SK-N-SH (cell line): Measurements from ENCODE around the gene MTA2.

ENCODE experiments used
- CHD2 ChIP-seq: fragments of 150-350 bp; IDR thresholded peaks from 2 replicates; pipeline ENCODE4 v1.6.1; 2018; ENCODE audit warnings: low read length; ENCODE audit not compliant: partially characterized antibody
- EZH2phosphoT487 ChIP-seq: fragments of 200-600 bp; sonication (generic); IDR thresholded peaks from 2 replicates; pipeline ENCODE4 v1.6.1; 2017; ENCODE audit warnings: low read depth, mixed run types, mild to moderate bottlenecking, antibody characterized with exemption, moderate library complexity, borderline replicate concordance
- GATA2 ChIP-seq: sonication (generic); formaldehyde crosslinking; IDR thresholded peaks from 2 replicates; pipeline ENCODE4 v1.5.0; 2020; ENCODE audit warnings: mild to moderate bottlenecking, missing genetic modification reagents
- NRF1 ChIP-seq: IDR thresholded peaks from 2 replicates; pipeline ENCODE4 v1.6.1; 2012; ENCODE audit warnings: low read depth, mild to moderate bottlenecking, low read length
- POLR2AphosphoS5 ChIP-seq: IDR thresholded peaks from 2 replicates; pipeline ENCODE4 v1.6.1; 2012; ENCODE audit warnings: low read depth, low read length
- TAF1 ChIP-seq: IDR thresholded peaks from 2 replicates; pipeline ENCODE4 v1.6.1; 2012; ENCODE audit warnings: low read depth, mild to moderate bottlenecking, low read length, moderate library complexity, borderline replicate concordance
- YY1 ChIP-seq: IDR thresholded peaks from 2 replicates; pipeline ENCODE4 v1.4.0; 2012; ENCODE audit warnings: low read depth, mild to moderate bottlenecking
- TF ChIP-seq, protein P1 (sequence below): fragments of 200-600 bp; sonication (generic); IDR thresholded peaks from 2 replicates; pipeline ENCODE4 v1.6.1; 2017; ENCODE audit warnings: antibody characterized with exemption, mild to moderate bottlenecking, moderate library complexity
- TF ChIP-seq, protein P2 (sequence below): IDR thresholded peaks from 2 replicates; pipeline ENCODE4 v1.6.1; 2012; ENCODE audit warnings: mild to moderate bottlenecking, low read depth, low read length, moderate library complexity

DNA sequence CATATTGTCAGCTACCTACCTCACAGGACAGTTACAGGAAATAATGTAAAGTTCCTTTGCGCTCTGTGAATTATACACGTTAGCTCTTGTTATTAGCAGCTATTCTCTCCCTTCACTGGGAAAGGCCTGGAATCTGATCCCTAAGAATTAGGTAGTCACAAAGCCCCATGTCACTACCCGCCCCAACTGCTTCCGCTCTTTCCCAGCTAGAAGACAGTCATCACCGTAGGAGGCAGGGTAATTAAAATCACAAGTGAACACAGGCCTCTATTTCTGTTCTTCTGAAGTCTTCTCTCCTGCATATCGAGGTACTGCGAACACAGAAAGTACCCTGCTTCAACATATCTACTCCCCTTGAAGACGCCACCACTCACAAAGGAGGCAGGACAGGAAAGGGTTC, 42.5 kb downstream of the MTA2 start:
- TF ChIP-seq POLR2AphosphoS5 (no peak), CHD2 (no peak), TAF1 (no peak), NRF1 (no peak), EZH2phosphoT487 (no peak), GATA2 (no peak), YY1 (no peak)
- TF ChIP-seq, protein P1, sequence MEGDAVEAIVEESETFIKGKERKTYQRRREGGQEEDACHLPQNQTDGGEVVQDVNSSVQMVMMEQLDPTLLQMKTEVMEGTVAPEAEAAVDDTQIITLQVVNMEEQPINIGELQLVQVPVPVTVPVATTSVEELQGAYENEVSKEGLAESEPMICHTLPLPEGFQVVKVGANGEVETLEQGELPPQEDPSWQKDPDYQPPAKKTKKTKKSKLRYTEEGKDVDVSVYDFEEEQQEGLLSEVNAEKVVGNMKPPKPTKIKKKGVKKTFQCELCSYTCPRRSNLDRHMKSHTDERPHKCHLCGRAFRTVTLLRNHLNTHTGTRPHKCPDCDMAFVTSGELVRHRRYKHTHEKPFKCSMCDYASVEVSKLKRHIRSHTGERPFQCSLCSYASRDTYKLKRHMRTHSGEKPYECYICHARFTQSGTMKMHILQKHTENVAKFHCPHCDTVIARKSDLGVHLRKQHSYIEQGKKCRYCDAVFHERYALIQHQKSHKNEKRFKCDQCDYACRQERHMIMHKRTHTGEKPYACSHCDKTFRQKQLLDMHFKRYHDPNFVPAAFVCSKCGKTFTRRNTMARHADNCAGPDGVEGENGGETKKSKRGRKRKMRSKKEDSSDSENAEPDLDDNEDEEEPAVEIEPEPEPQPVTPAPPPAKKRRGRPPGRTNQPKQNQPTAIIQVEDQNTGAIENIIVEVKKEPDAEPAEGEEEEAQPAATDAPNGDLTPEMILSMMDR, result no peak
- TF ChIP-seq, protein P2, sequence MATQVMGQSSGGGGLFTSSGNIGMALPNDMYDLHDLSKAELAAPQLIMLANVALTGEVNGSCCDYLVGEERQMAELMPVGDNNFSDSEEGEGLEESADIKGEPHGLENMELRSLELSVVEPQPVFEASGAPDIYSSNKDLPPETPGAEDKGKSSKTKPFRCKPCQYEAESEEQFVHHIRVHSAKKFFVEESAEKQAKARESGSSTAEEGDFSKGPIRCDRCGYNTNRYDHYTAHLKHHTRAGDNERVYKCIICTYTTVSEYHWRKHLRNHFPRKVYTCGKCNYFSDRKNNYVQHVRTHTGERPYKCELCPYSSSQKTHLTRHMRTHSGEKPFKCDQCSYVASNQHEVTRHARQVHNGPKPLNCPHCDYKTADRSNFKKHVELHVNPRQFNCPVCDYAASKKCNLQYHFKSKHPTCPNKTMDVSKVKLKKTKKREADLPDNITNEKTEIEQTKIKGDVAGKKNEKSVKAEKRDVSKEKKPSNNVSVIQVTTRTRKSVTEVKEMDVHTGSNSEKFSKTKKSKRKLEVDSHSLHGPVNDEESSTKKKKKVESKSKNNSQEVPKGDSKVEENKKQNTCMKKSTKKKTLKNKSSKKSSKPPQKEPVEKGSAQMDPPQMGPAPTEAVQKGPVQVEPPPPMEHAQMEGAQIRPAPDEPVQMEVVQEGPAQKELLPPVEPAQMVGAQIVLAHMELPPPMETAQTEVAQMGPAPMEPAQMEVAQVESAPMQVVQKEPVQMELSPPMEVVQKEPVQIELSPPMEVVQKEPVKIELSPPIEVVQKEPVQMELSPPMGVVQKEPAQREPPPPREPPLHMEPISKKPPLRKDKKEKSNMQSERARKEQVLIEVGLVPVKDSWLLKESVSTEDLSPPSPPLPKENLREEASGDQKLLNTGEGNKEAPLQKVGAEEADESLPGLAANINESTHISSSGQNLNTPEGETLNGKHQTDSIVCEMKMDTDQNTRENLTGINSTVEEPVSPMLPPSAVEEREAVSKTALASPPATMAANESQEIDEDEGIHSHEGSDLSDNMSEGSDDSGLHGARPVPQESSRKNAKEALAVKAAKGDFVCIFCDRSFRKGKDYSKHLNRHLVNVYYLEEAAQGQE, result no peak
